ENCODE data around the gene P3R3URF.

Gene P3R3URF

GRCh38 chr1:46194641-46195193 lies 18.4 kb upstream of the P3R3URF start:
- no peak for TF ChIP-seq CTCF (conservative IDR thresholded peaks at IDR 0.05; ENCODE audit: low read length)
- H3K4me3 ChIP-seq (ENCODE audit: low read length): no peak overlapping the region
- no peak for DNase-seq (ENCODE audit: low read depth)

GRCh38 chr1:46193984-46194570 lies 17.8 kb upstream of the P3R3URF start:
- no peak for DNase-seq (ENCODE audit: low read depth)
- no peak overlapping the region for H3K4me3 ChIP-seq (ENCODE audit: low read length)
- TF ChIP-seq CTCF (conservative IDR thresholded peaks at IDR 0.05; ENCODE audit: low read length): no peak

DNA sequence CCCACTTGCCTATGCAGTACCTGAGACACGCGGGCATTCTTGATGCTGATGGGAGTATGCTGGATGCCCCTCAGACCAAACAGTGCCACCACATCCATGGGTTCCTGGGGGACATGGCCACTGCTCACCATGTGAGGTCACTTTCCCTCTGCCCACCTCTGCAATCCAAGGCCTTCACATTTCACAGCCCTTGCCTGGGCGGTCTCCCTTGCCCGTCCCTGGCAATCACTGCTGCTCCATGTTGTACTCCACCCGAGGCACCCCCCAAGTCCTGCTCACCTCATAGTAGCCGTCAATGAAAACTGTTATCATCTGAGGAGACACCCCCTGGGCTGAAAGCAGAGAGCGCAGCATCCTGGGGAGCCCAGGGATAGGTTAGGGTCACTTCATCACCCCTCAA lies 17.0 kb upstream of the P3R3URF start:
- H3K4me3 ChIP-seq (ENCODE audit: low read length): no peak overlapping the region
- no peak for DNase-seq (ENCODE audit: low read depth)
- no peak for TF ChIP-seq CTCF (conservative IDR thresholded peaks at IDR 0.05; ENCODE audit: low read length)

GRCh38 chr1:46192171-46192570 lies 15.9 kb upstream of the P3R3URF start:
- TF ChIP-seq CTCF (conservative IDR thresholded peaks at IDR 0.05; ENCODE audit: low read length): no peak
- no peak for DNase-seq (ENCODE audit: low read depth)

DNA sequence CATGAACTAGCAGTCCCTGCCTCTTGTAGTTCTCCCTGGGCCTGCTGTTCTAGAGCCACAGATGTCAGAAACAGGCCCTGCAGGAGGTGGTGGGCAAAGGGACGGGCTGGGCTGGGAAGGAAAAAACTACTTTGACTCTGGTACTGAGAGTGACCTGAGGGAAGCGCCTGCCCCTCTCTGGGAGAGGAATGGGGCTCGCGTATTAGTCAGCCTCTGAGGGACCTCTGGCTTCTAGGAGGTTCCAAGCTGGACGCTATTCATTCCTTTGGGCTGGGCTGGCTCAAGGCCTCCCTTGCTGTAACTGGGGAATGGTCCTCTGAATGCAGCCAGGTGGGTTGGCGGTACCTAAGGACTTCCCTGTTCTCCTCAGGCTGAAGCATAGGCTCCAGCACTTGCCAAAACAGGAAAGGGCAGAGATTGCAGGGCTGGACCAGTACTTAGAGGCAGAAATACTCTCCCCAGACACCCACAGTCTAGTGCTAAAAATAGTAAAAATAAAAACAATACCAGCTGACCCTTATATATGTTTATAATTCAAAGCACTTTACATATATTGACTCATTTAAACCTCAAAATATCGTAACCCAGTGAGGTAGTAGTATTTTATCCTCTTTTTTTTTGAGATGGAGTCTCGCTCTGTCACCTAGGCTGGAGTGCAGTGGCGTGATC lies 14.9 kb upstream of the P3R3URF start:
- no peak overlapping the region for H3K4me3 ChIP-seq (ENCODE audit: low read length)
- no peak for TF ChIP-seq CTCF (conservative IDR thresholded peaks at IDR 0.05; ENCODE audit: low read length)
- DNase-seq (ENCODE audit: low read depth): no peak

More at GRCh38 chr1:46192171-46192570, 15.9 kb upstream of the P3R3URF start:
- no peak overlapping the region for H3K4me3 ChIP-seq (ENCODE audit: low read length)

DNA sequence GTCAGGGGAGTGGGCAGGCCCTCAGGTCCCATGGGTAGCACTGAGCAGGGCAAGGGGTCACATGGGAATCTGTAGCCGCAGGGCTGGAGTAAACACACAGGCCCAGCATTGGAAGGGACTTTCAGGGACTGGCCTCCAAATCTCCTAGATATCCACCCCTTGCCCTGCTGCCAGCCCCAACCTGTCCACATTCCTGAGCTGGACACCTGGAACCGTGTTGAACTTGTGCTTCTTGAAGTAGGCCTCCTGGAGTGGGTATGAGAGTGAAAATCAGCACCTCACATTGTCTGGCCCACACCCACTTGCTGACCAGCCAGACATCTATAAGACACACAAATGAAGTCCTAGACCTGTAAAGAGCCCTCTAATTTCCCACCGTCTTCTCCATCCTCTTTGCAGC lies 14.3 kb upstream of the P3R3URF start:
- no peak for TF ChIP-seq CTCF (conservative IDR thresholded peaks at IDR 0.05; ENCODE audit: low read length)
- H3K4me3 ChIP-seq (ENCODE audit: low read length): no peak overlapping the region
- no peak for DNase-seq (ENCODE audit: low read depth)
